Esophagus muscularis mucosa (tissue), 4 donors: ENCODE results near the gene SELENOM. TPM values are rescaled to one million over a fixed set of nuclear protein-coding genes. Genes with fewer than 3 reads are reported as not detected.
A peak's percentile ranks its signal among the peaks of the same experiment; 100 is the strongest.
"Not testable (repeated sequence)": the region's sequence is repeated elsewhere in the genome, so short reads cannot be mapped to it uniquely, and the experiment has no call there.

Source experiments
- DNase-seq: peaks from one replicate; pipeline ENCODE4 v3.0.0-alpha.2; 2017; ENCODE audit errors: extremely low spot score
- H3K27ac ChIP-seq, 4 donors: fragments of 200-600 bp; sonication (generic); replicated peaks in 1 of 4; 1 replicate in 3 of 4; 2 replicates in 1 of 4; pipeline ENCODE4 v1.5.1; 2016 to 2019; ENCODE audit warnings: mild to moderate bottlenecking in 1 of 4
- H3K27me3 ChIP-seq, 4 donors: fragments of 200-600 bp; sonication (generic); one replicate each; pipeline versions ENCODE4 v1.5.1 to v1.6.0; 2016 to 2019
- H3K36me3 ChIP-seq, 4 donors: fragments of 200-600 bp; sonication (generic); one replicate each; pipeline ENCODE4 v1.5.1; 2016 to 2019
- H3K4me1 ChIP-seq, 4 donors: fragments of 200-600 bp; sonication (generic); one replicate each; pipeline ENCODE4 v1.5.1; 2016 to 2019
- H3K4me3 ChIP-seq, 4 donors: fragments of 200-600 bp; sonication (generic); 1 replicate in 2 of 4; 2 replicates in 2 of 4; pipeline ENCODE4 v1.5.1; 2016 to 2019; ENCODE audit warnings: mild to moderate bottlenecking in 4 of 4, moderate library complexity in 1 of 4
- H3K9me3 ChIP-seq, 4 donors: fragments of 200-600 bp; sonication (generic); 1 replicate in 3 of 4; 2 replicates in 1 of 4; pipeline ENCODE4 v1.5.1; 2016 to 2019
- CTCF ChIP-seq, 3 experiments: fragments of 200-600 bp in 2 of 3; fragments of 450-650 bp in 1 of 3; sonication (generic) in 2 of 3; IDR thresholded peaks; one replicate each; pipeline ENCODE4 v1.5.1; 2017 to 2019; ENCODE audit warnings: antibody characterized with exemption in 3 of 3, mild to moderate bottlenecking in 2 of 3, moderate library complexity in 1 of 3
- EP300 ChIP-seq: sonication (generic); formaldehyde crosslinking; IDR thresholded peaks from one replicate; pipeline ENCODE4 v1.6.1; 2017; ENCODE audit warnings: antibody characterized with exemption
- POLR2A ChIP-seq: fragments of 450-650 bp; IDR thresholded peaks from one replicate; pipeline ENCODE4 v1.6.1; 2017; ENCODE audit warnings: antibody characterized with exemption, moderate library complexity, mild to moderate bottlenecking, low read depth
- POLR2AphosphoS5 ChIP-seq, 2 donors: sonication (generic); formaldehyde crosslinking; IDR thresholded peaks; one replicate each; pipeline ENCODE4 v1.6.1; 2017; ENCODE audit warnings: antibody characterized with exemption in 2 of 2
- WGBS: methylation state at CpG from one replicate; pipeline ENCODE4 v1.1.5; 2018; 5-methylcytosine and 5-hydroxymethylcytosine counted together
- intact Hi-C: fragments of 100-400 bp; cut with DNase I; formaldehyde crosslinking; loops from one replicate; pipeline ENCODE4 v1.15.1; 2023
- total RNA-seq, 4 donors: library from RNA; depleted of rRNA; stranded (reverse); fragments of >200 nt; gene quantifications; one replicate each; pipeline versions ENCODE4 v1.1.0 to v1.2.1, GENCODE V29; 2016

SELENOM gene
- total RNA-seq, 4 donors from 2014 or later, result 1,118 to 1,733 (median 1,416) TPM

- Histone ChIP-seq H3K36me3 (peaks cover 0 to under 1% (median 0%) of the 10 kb centered on the region in 4 donors), H3K9me3 (no peaks in the 10 kb centered on the region), H3K27me3 (no peaks in the 10 kb centered on the region), H3K4me3 (no peak overlapping the region), H3K4me1 (peaks cover 20 to 35% (median 31%) of the 10 kb centered on the region in 4 donors), H3K27ac (no peak overlapping the region)
- 91% methylated on average over 6 of the region's 6 CpGs for WGBS
- no peak for TF ChIP-seq POLR2AphosphoS5 (IDR thresholded peaks at IDR 0.05)
- no peak for TF ChIP-seq EP300
- no peak for TF ChIP-seq POLR2A
- TF ChIP-seq CTCF (IDR thresholded peaks at IDR 0.05), result no peak
- intact Hi-C loops, result no loop called here
- no peak for DNase-seq
Observed at GRCh38 chr22:31077681-31078080, 29.7 kb downstream of the SELENOM start.

DNA sequence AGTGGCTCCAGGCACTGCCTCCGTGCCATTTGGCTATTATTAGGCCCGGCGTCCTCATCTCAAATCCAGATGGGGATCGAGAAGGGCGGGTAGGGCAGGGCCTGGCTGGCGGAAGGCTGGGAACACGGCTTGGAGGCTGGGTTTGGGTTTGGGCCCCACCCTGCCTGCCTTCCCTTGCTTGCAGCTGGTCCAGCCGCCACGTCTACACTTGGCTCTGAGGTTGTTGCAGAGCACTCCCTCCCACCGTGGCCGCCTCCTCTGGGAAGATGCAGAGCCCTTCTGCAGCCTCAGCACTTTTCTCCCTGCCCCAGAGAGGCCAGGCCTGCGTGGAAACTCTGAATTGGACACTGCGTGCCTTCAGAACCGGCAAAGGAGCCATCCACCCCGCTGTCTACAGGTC lies 31.4 kb downstream of the SELENOM start:
- Histone ChIP-seq H3K27me3 (no peaks in the 10 kb centered on the region), H3K4me3 (no peak overlapping the region), H3K27ac (peak overlapping the region; percentile 67 to 81 (median 72)), H3K36me3 (no peaks in the 10 kb centered on the region), H3K4me1 (peaks cover 17 to 24% (median 20%) of the 10 kb centered on the region in 4 donors), H3K9me3 (no peaks in the 10 kb centered on the region)
- WGBS, result 21% methylated on average over 10 of the region's 15 CpGs
- no peak for DNase-seq
- TF ChIP-seq POLR2AphosphoS5 (IDR thresholded peaks at IDR 0.05) (peak; percentile 47 to 59), EP300 (no peak), CTCF (IDR thresholded peaks at IDR 0.05) (no peak)
- intact Hi-C loops, result no loop called here

- H3K36me3 ChIP-seq, H3K27me3 ChIP-seq, H3K4me3 ChIP-seq, H3K9me3 ChIP-seq, H3K27ac ChIP-seq, DNase-seq, intact Hi-C loops: not testable (repeated sequence)
- peaks cover 10 to 15% (median 13%) of the 10 kb centered on the region in 4 donors for H3K4me1 ChIP-seq
- 93% methylated on average over 4 of the region's 5 CpGs for WGBS
Observed at GRCh38 chr22:31073545-31074145, 33.7 kb downstream of the SELENOM start.

GRCh38 chr22:31073125-31073524 lies 34.2 kb downstream of the SELENOM start:
- 82% methylated on average over 9 of the region's 9 CpGs for WGBS
- H3K9me3 ChIP-seq, intact Hi-C loops: not testable (repeated sequence)

DNA sequence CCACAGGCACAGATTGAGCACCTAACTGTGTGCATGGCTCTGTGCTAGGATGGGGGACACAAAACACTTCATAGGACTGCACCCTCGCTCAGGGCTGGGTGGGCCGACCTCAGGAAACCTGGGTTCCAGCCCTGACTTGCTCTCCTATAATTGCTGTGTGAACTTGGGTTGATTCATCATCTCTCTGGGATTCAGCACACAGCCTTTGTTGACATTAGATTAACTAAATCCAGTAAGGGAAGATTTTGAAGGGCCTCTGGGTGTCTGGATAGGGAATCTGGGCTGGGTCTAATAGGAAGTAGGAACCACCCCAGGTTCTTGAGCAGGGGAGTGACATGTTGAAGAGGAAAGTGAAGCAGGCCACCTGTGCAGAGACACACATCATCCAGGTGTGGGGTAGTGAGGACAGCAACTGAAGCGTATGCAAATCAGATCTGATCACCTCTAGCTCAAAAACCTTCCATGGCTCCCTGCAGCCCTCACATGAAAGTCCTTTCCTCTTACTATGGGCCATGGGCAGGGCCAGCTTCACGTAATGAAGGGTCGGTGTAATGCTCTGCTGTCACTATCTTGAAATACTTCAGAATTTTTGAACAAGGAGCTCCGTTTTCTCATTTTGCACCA lies 37.6 kb downstream of the SELENOM start:
- H3K4me3 ChIP-seq, H3K27me3 ChIP-seq, H3K36me3 ChIP-seq, H3K4me1 ChIP-seq, H3K9me3 ChIP-seq, DNase-seq, H3K27ac ChIP-seq, intact Hi-C loops: not testable (repeated sequence)
- WGBS, result 89% methylated on average over 6 of the region's 6 CpGs

More at GRCh38 chr22:31073125-31073524, 34.2 kb downstream of the SELENOM start:
- TF ChIP-seq POLR2AphosphoS5 (IDR thresholded peaks at IDR 0.05), result peak in 1 of 2 donors; percentile 9
- H3K4me1 ChIP-seq, result peaks cover 10 to 15% (median 13%) of the 10 kb centered on the region in 4 donors
- not testable (repeated sequence) for H3K4me3 ChIP-seq, H3K27ac ChIP-seq, DNase-seq, H3K27me3 ChIP-seq, H3K36me3 ChIP-seq

- TF ChIP-seq CTCF (IDR thresholded peaks at IDR 0.05) (no peak), POLR2AphosphoS5 (IDR thresholded peaks at IDR 0.05) (no peak), POLR2A (no peak), EP300 (no peak)
- no peak overlapping the region for H3K4me3 ChIP-seq
- no peak for DNase-seq
- H3K27me3 ChIP-seq, result no peaks in the 10 kb centered on the region
- no peaks in the 10 kb centered on the region for H3K4me1 ChIP-seq
- no peak overlapping the region for H3K27ac ChIP-seq
- H3K9me3 ChIP-seq, result no peaks in the 10 kb centered on the region
- intact Hi-C loops, result no loop called here
- H3K36me3 ChIP-seq, result no peaks in the 10 kb centered on the region
- WGBS, result 94% methylated on average over 10 of the region's 11 CpGs
Observed at GRCh38 chr22:31068970-31069369, 38.4 kb downstream of the SELENOM start.
